Stimulated activated CD8-positive, alpha-beta memory T cell treated with anti-CD3 and anti-CD28 coated beads, Interleukin-4, amount 100 ng/mL, for 24 hours (primary cell): ENCODE results near the gene GFOD1.

Experiments used
- DNase-seq: peaks from one replicate; pipeline ENCODE4 v3.0.0-alpha.2; 2020; ENCODE audit warnings: low read depth

GFOD1 gene

GRCh38 chr6:13487122-13488014 lies at the start of gene GFOD1:
GFOD1 (minus strand) TSS chr6:13487600; CDS start chr6:13486890, 710 bp downstream.
- DNase-seq, result peak; percentile 72

GRCh38 chr6:13536796-13537526 lies 49.6 kb upstream of the GFOD1 start:
- DNase-seq, result no peak

GRCh38 chr6:13535306-13535705 lies 47.9 kb upstream of the GFOD1 start:
- DNase-seq, result no peak

GRCh38 chr6:13534536-13534935 lies 47.1 kb upstream of the GFOD1 start:
- no peak for DNase-seq

GRCh38 chr6:13531956-13532355 lies 44.6 kb upstream of the GFOD1 start:
- DNase-seq, result no peak

GRCh38 chr6:13528777-13529343 lies 41.5 kb upstream of the GFOD1 start:
- DNase-seq, result no peak

GRCh38 chr6:13528232-13528631 lies 40.8 kb upstream of the GFOD1 start:
- DNase-seq, result no peak

- no peak for DNase-seq
Measured at GRCh38 chr6:13527671-13528056, 40.3 kb upstream of the GFOD1 start.

- DNase-seq, result peak; percentile 1
Measured at GRCh38 chr6:13526727-13527670, 39.6 kb upstream of the GFOD1 start.

GRCh38 chr6:13526357-13526726 lies 38.9 kb upstream of the GFOD1 start:
- DNase-seq, result no peak

GRCh38 chr6:13524801-13525508 lies 37.6 kb upstream of the GFOD1 start:
- DNase-seq, result no peak

- no peak for DNase-seq
Measured at GRCh38 chr6:13523826-13524622, 36.6 kb upstream of the GFOD1 start.

- DNase-seq, result no peak
Measured at GRCh38 chr6:13522656-13523055, 35.3 kb upstream of the GFOD1 start.

- DNase-seq, result no peak
Measured at GRCh38 chr6:13519839-13520238, 32.4 kb upstream of the GFOD1 start.

- DNase-seq, result no peak
Measured at GRCh38 chr6:13517116-13517515, 29.7 kb upstream of the GFOD1 start.

GRCh38 chr6:13515912-13516311 lies 28.5 kb upstream of the GFOD1 start:
- no peak for DNase-seq

- DNase-seq, result no peak
Measured at GRCh38 chr6:13513626-13514502, 26.5 kb upstream of the GFOD1 start.

GRCh38 chr6:13512900-13513299 lies 25.5 kb upstream of the GFOD1 start:
- DNase-seq, result no peak
